Measurements from ENCODE around the gene DNAJB12.

DNA sequence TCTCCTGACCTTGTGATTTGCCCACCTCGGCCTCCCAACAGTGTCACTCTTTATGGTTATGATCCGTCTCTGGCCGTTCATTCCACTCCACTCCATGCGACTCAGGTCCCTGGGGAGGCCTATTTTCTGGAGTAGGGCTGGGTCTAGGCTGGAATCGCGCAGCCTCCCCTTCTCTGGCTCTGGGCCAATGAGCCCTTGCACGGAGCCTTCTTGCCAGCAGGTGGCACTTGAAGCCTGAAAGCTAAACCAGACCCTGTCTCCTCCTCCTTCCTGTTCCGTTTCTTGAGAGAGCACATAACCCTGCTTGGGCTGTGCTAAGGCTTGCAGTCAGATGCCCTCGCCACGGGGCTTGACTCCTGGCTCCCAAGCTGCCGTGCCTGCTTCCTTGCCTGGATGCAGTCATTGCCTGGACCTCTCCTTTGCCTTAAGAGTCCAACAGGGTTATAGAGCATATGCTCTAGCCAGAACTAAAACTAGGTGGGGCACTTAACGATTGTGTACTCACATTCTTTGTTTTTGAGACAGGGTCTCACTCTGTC, 9.6 kb upstream of the DNAJB12 start:
- TF ChIP-seq YY1 (IDR thresholded peaks at IDR 0.05; ENCODE audit: insufficient read depth, insufficient read length) (no peak), ZNF274 (IDR thresholded peaks at IDR 0.05; ENCODE audit: low read depth, low read length) (no peak), SUZ12 (IDR thresholded peaks at IDR 0.05; ENCODE audit: extremely low read depth, insufficient read depth, insufficient read length) (no peak)
